MM.1S (cell line): ENCODE results near the gene SLC27A4.

Experiments used
- CTCF ChIP-seq: fragments of 300-600 bp; sonication (generic); IDR thresholded peaks from 2 replicates; pipeline ENCODE4 v1.5.1; 2016; ENCODE audit warnings: antibody characterized with exemption, low read length, mixed read lengths
- EZH2 ChIP-seq: fragments of 300-600 bp; sonication (generic); optimal IDR thresholded peaks from 2 replicates; pipeline ENCODE3; 2017; ENCODE audit warnings: low read depth, mild to moderate bottlenecking, antibody characterized with exemption, low read length, mixed read lengths

- TF ChIP-seq CTCF (no peak), EZH2 (no peak)
These were observed 43.0 kb upstream of the SLC27A4 start for GRCh38 chr9:128297221-128297773.
